HepG2 (cell line): Measurements from ENCODE around the gene COL25A1. TPM values are rescaled to one million over a fixed set of nuclear protein-coding genes. Genes with fewer than 3 reads are reported as not detected.
"Not testable (repeated sequence)": the region's sequence is repeated elsewhere in the genome, so short reads cannot be mapped to it uniquely, and the experiment has no call there.

Source experiments
- ATAC-seq: fragments of 200-7000 bp; cut with Tn5 transposase; 3 replicates; pipeline ENCODE4 v1.9.1; 2020; ENCODE audit warnings: mild to moderate bottlenecking, moderate library complexity
- BruUV-seq: library from RNA; stranded (reverse); fragments of 400-500 nt; replicated peaks from 2 replicates; lab custom pipeline; 2021; lab: Mats Ljungman, UMichigan
- CTCF ChIA-PET: fragments of 300-600 bp; formaldehyde crosslinking; extraction: SDS; loops from one replicate; lab custom pipeline; 2021; ENCODE audit warnings: low total read pairs, inconsistent platforms, low intra/inter-chr PET ratio; lab: Yijun Ruan, JAX
- POLR2A ChIA-PET: fragments of 350-600 bp; sonication (Branson Sonifier 250); formaldehyde crosslinking; loops from one replicate; lab custom pipeline; 2020; ENCODE audit warnings: antibody characterized with exemption, inconsistent platforms; lab: Yijun Ruan, JAX
- DNase-seq: peaks from one replicate; pipeline ENCODE4 v3.0.0-alpha.2; 2015; ENCODE audit warnings: low spot score
- FAIRE-seq: peaks from 3 replicates; lab custom pipeline; 2011; peaks lifted over from hg19 to GRCh38; lab: Jason Lieb, UNC
- H2AFZ ChIP-seq: one replicate; pipeline ENCODE4 v1.6.1; 2011; ENCODE audit warnings: low read length, inconsistent platforms
- H3K27ac ChIP-seq: fragments of 300-600 bp; 3 replicates; pipeline ENCODE4 v1.8.0; 2011; ENCODE audit warnings: mixed run types, mild to moderate bottlenecking, mixed read lengths, low read length, inconsistent platforms; ENCODE audit not compliant: insufficient read depth; ENCODE audit errors: extremely low read length
- H3K27me3 ChIP-seq, 2 experiments: fragments of 200-600 bp in 1 of 2; 2 replicates in 1 of 2; 3 replicates in 1 of 2; pipeline versions ENCODE4 v1.6.0 to v1.8.0; 2011; ENCODE audit warnings: low read length in 2 of 2, mild to moderate bottlenecking in 2 of 2, moderate library complexity in 2 of 2, inconsistent platforms in 1 of 2; ENCODE audit not compliant: insufficient read depth in 2 of 2, control insufficient read depth in 1 of 2
- H3K36me3 ChIP-seq, 2 experiments: fragments of 200-600 bp in 1 of 2; replicated peaks in 1 of 2; 2 replicates in 1 of 2; 3 replicates in 1 of 2; pipeline versions ENCODE4 v1.5.1 to v1.8.0; 2011; ENCODE audit warnings: low read length in 2 of 2, inconsistent platforms in 1 of 2; ENCODE audit not compliant: insufficient read depth in 2 of 2, control insufficient read depth in 1 of 2
- H3K4me1 ChIP-seq: 2 replicates; pipeline ENCODE4 v1.5.1; 2012; ENCODE audit warnings: low read length, inconsistent platforms; ENCODE audit not compliant: insufficient read depth
- H3K4me2 ChIP-seq: 2 replicates; pipeline ENCODE4 v1.6.0; 2011; ENCODE audit warnings: low read depth, low read length, inconsistent platforms
- H3K4me3 ChIP-seq, 3 experiments: fragments of 200-600 bp in 1 of 3; sonication (generic), shearing (Covaris generic) in 1 of 3; replicated peaks in 1 of 3; 2 replicates each; pipeline ENCODE4 v1.5.1; 2011 to 2016; ENCODE audit warnings: low read length in 3 of 3, inconsistent platforms in 2 of 3, low read depth in 2 of 3, mild to moderate bottlenecking in 2 of 3, control low read depth in 1 of 3, mixed read lengths in 1 of 3; ENCODE audit not compliant: insufficient read depth in 1 of 3
- H3K79me2 ChIP-seq: one replicate; pipeline ENCODE4 v1.6.1; 2011; ENCODE audit warnings: low read length, inconsistent platforms; ENCODE audit not compliant: insufficient read depth
- H3K9ac ChIP-seq: 2 replicates; pipeline ENCODE4 v1.6.0; 2011; ENCODE audit warnings: mild to moderate bottlenecking, low read depth, low read length, inconsistent platforms; ENCODE audit not compliant: insufficient read depth
- H3K9me3 ChIP-seq: 2 replicates; pipeline ENCODE4 v1.5.1; 2012; ENCODE audit warnings: mild to moderate bottlenecking, low read length
- H4K20me1 ChIP-seq: 2 replicates; pipeline ENCODE4 v1.6.0; 2011; ENCODE audit warnings: inconsistent platforms, mild to moderate bottlenecking, low read length, moderate library complexity; ENCODE audit not compliant: insufficient read depth
- REXO4 ChIP-seq: sonication (generic); formaldehyde crosslinking; IDR thresholded peaks from 2 replicates; pipeline ENCODE4 v1.8.0; 2022; ENCODE audit warnings: missing genetic modification reagents, mild to moderate bottlenecking, borderline replicate concordance
- ZSCAN9 ChIP-seq: IDR thresholded peaks from 2 replicates; pipeline ENCODE4 v1.6.1; 2016; ENCODE audit warnings: borderline replicate concordance
- WGBS: methylation state at CpG from one replicate; pipeline ENCODE4 v1.1.6; 2017; ENCODE audit warnings: low lambda C conversion rate; 5-methylcytosine and 5-hydroxymethylcytosine counted together
- in situ Hi-C: cut with HindIII; loops from 2 replicates; pipeline ENCODE4 v1.10.0; 2017; ENCODE audit warnings: low pct_unique_long_range_greater_than_20kb; ENCODE audit not compliant: extremely low pct_ligation_motif_present
- intact Hi-C: fragments of 100-400 bp; cut with micrococcal nuclease; formaldehyde crosslinking; loops from one replicate; pipeline ENCODE4 v1.10.0; 2022; ENCODE audit not compliant: unreplicated experiment
- polyA plus RNA-seq, 8 experiments: library from polyadenylated mRNA; depleted of rRNA in 3 of 8; stranded (reverse) in 7 of 8; unstranded in 1 of 8; fragments of >200 nt; fragmentation: Illumina TruSeq in 4 of 8; extraction: Trizol in 4 of 8; gene quantifications; 2 replicates each; pipeline versions ENCODE4 v1.2.1 to v1.2.3, GENCODE V29; 2011 to 2016; ENCODE audit warnings: low read depth in 4 of 8, missing spikeins in 1 of 8, mixed read lengths in 1 of 8; ENCODE audit not compliant: insufficient read depth in 1 of 8
- total RNA-seq, 5 experiments: library from RNA; depleted of rRNA; stranded (reverse); fragments of >200 nt; fragmentation: Illumina TruSeq; extraction: Trizol; gene quantifications; 2 replicates each; pipeline ENCODE4 v1.2.3, GENCODE V29; 2016; ENCODE audit warnings: low read depth in 1 of 5

COL25A1 gene
- total and polyA plus RNA-seq, 2 of the 13 experiments (the other 11 are each of a cell fraction or from before 2014, with no cell fraction given) = not detected

GRCh38 chr4:108988464-108989195 lies 313.8 kb downstream of the COL25A1 start:
- BruUV-seq = no TSS peak
- FAIRE-seq = no peak

GRCh38 chr4:108984495-108984894 lies 318.0 kb downstream of the COL25A1 start:
- H3K9ac ChIP-seq, BruUV-seq, H3K4me2 ChIP-seq, H4K20me1 ChIP-seq, H3K27ac ChIP-seq, H3K9me3 ChIP-seq, H2AFZ ChIP-seq, intact Hi-C loops, DNase-seq, H3K27me3 ChIP-seq, ATAC-seq, in situ Hi-C loops, H3K4me1 ChIP-seq, H3K79me2 ChIP-seq, POLR2A ChIA-PET, CTCF ChIA-PET, H3K36me3 ChIP-seq, FAIRE-seq, H3K4me3 ChIP-seq: not testable (repeated sequence)
- 69% methylated on average over 8 of the region's 30 CpGs for WGBS

More at GRCh38 chr4:108988464-108989195, 313.8 kb downstream of the COL25A1 start:
- in situ Hi-C loops = no loop called here
- TF ChIP-seq REXO4 (no peak), ZSCAN9 (no peak)
- H3K4me3 ChIP-seq = no peak overlapping the region
- H3K4me2 ChIP-seq = no peak overlapping the region
- 10% methylated on average over 5 of the region's 5 CpGs for WGBS
- no peak overlapping the region for H3K9ac ChIP-seq
- intact Hi-C loops = no loop called here
- no peaks in the 10 kb centered on the region for H3K4me1 ChIP-seq
- ChIA-PET POLR2A (no interaction called here), CTCF (no interaction called here)
- no peak for DNase-seq
- H3K27me3 ChIP-seq = no peaks in the 10 kb centered on the region
- no peaks in the 10 kb centered on the region for H3K9me3 ChIP-seq
- H3K36me3 ChIP-seq = no peaks in the 10 kb centered on the region
- ATAC-seq = no peak
- no peaks in the 10 kb centered on the region for H4K20me1 ChIP-seq
- no peaks in the 10 kb centered on the region for H3K79me2 ChIP-seq
- H2AFZ ChIP-seq = no peak overlapping the region
- no peak overlapping the region for H3K27ac ChIP-seq
